Immature natural killer cell (primary cell): Measurements from ENCODE around the gene BCL3. TPM values are rescaled to one million over a fixed set of nuclear protein-coding genes. Genes with fewer than 3 reads are reported as not detected.
A peak's percentile ranks its signal among the peaks of the same experiment; 100 is the strongest.
"Not testable (repeated sequence)": the region's sequence is repeated elsewhere in the genome, so short reads cannot be mapped to it uniquely, and the experiment has no call there.

Source experiments
- DNase-seq, 3 donors: peaks; one replicate each; pipeline ENCODE4 v3.0.0; 2022; ENCODE audit warnings: mixed read lengths in 1 of 3
- H3K27ac Mint-ChIP-seq, 6 donors: one replicate each; pipeline ENCODE4 v1.8.0; 2020; ENCODE audit warnings: mixed read lengths in 6 of 6, mild to moderate bottlenecking in 5 of 6, inconsistent platforms in 4 of 6, moderate library complexity in 3 of 6
- H3K27me3 Mint-ChIP-seq, 3 donors: one replicate each; pipeline ENCODE4 v1.8.0; 2020 to 2021; ENCODE audit warnings: low read depth in 3 of 3, mild to moderate bottlenecking in 3 of 3, mixed read lengths in 3 of 3, moderate library complexity in 3 of 3, inconsistent platforms in 1 of 3
- H3K36me3 Mint-ChIP-seq, 3 donors: one replicate each; pipeline ENCODE4 v1.8.0; 2020; ENCODE audit warnings: mixed read lengths in 3 of 3, inconsistent platforms in 2 of 3, mild to moderate bottlenecking in 2 of 3
- H3K4me1 Mint-ChIP-seq, 2 donors: one replicate each; pipeline ENCODE4 v1.8.0; 2020; ENCODE audit warnings: inconsistent platforms in 2 of 2, mild to moderate bottlenecking in 2 of 2, mixed read lengths in 2 of 2, moderate library complexity in 1 of 2
- H3K4me3 Mint-ChIP-seq, 5 donors: one replicate each; pipeline ENCODE4 v1.8.0; 2020; ENCODE audit warnings: mild to moderate bottlenecking in 5 of 5, mixed read lengths in 5 of 5, inconsistent platforms in 3 of 5, moderate library complexity in 3 of 5
- H3K9me3 Mint-ChIP-seq, 6 donors: one replicate each; pipeline ENCODE4 v1.8.0; 2020; ENCODE audit warnings: mild to moderate bottlenecking in 6 of 6, mixed read lengths in 6 of 6, inconsistent platforms in 4 of 6, moderate library complexity in 3 of 6
- polyA plus RNA-seq, 3 donors: library from polyadenylated mRNA; unstranded; fragments of 300-500 nt; fragmentation: Illumina TruSeq; gene quantifications; one replicate each; pipeline ENCODE4 v1.2.3, GENCODE V29; 2021

Gene BCL3, protein sequence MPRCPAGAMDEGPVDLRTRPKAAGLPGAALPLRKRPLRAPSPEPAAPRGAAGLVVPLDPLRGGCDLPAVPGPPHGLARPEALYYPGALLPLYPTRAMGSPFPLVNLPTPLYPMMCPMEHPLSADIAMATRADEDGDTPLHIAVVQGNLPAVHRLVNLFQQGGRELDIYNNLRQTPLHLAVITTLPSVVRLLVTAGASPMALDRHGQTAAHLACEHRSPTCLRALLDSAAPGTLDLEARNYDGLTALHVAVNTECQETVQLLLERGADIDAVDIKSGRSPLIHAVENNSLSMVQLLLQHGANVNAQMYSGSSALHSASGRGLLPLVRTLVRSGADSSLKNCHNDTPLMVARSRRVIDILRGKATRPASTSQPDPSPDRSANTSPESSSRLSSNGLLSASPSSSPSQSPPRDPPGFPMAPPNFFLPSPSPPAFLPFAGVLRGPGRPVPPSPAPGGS
- 10 to 100 TPM in 2 of 3 donors, 1 to 10 TPM in 1; 5.6 to 10.2 (median 10.2) TPM for polyA plus RNA-seq

DNA sequence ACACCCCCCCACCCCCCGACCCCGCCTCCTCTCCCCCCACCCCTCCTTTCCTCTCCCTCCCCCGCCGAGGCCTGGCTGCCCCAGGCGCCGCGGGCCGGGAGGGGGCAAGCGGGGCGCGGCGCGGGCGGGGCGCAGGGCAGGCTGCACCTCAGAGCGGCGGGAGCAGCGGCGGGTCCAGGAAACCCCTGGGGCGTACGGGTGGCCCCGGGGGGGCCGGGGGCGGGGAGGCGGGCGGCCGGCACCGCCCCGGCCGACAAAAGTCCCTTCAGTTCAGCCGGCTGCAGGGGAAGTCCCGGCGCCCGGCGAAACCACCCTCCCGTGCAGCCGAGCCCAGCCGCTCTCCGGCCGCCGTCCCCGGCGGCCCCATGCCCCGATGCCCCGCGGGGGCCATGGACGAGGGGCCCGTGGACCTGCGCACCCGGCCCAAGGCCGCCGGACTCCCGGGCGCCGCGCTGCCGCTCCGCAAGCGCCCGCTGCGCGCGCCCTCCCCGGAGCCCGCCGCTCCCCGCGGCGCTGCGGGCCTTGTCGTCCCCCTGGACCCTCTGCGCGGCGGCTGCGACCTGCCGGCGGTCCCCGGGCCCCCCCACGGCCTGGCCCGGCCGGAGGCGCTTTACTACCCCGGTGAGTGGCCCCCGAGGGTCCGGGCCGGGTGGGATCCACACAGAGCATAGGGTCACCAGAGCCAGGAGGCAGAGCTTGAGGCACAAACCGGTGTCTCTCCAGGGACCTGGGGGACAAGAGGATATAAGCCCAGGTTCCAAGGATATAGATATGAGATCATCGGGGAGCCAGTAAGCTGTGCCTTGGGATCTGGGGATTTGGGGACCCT lies at the start of gene BCL3:
BCL3 (plus strand) TSS at position 283 of the 829 bp plus-strand sequence; CDS start at position 366, 83 bp downstream.
- no peaks in the 10 kb centered on the region for H3K9me3 Mint-ChIP-seq
- peak within 1 kb of the TSS; percentile 88 to 96 (median 88) for H3K4me3 Mint-ChIP-seq
- H3K36me3 Mint-ChIP-seq: peaks cover 4 to 17% (median 12%) of the 10 kb centered on the region in 3 donors
- H3K4me1 Mint-ChIP-seq: peaks cover 58 to 66% of the 10 kb centered on the region in 2 donors
- H3K27ac Mint-ChIP-seq: peak within 1 kb of the TSS; percentile 94 to 98 (median 97)
- peak; percentile 83 to 85 (median 85) for DNase-seq
- H3K27me3 Mint-ChIP-seq: peaks cover 14 to 37% (median 15%) of the 10 kb centered on the region in 3 donors

DNA sequence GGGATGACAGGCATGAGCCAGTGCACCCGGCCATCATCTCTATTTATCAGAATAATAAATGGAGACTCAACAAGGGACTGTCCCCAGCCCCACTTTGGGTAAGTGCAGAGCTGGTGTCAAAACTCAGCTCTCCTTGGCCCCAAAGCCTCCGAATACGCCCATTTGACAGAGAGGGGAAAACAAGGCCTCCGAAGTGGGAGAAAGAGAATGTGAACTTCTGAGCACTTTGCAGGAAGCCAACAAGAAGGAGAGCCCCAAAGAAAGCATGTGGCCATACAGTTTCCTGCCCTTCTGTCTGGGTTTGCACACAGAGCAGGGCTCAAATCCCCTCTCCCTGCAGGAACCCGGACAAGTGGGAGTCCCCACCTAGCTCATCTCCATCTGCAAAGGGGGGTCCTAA lies 48.0 kb upstream of the BCL3 start:
- no peaks in the 10 kb centered on the region for H3K4me1 Mint-ChIP-seq

DNA sequence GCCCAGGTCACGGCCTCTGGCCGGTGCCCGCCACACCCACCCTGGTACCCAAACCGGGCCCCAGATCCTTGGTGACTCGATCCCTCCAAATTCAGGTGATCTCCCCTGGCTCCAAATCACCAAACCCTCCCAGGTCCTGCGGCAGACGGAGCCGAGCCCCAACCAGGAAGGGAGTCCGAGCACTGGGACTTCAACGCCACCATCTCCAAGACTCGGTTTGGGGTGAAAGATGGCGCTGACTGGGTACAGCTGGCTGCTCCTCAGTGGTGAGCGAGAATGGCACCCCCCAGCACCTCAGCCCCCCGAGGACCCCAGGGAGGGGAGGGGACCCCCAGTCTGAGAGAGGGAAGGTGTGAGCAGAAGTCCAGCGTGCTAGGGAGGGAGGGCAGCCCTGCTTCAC lies 47.3 kb upstream of the BCL3 start:
- H3K9me3 Mint-ChIP-seq: no peaks in the 10 kb centered on the region
- DNase-seq: no peak
- H3K4me1 Mint-ChIP-seq: no peaks in the 10 kb centered on the region
- no peaks in the 10 kb centered on the region for H3K36me3 Mint-ChIP-seq
- H3K27ac Mint-ChIP-seq: no peak overlapping the region
- H3K4me3 Mint-ChIP-seq: no peak overlapping the region
- peaks cover 3 to 8% (median 6%) of the 10 kb centered on the region in 3 donors for H3K27me3 Mint-ChIP-seq

More for the DNA sequence above, 48.0 kb upstream of the BCL3 start:
- Mint-ChIP-seq H3K36me3 (no peaks in the 10 kb centered on the region), H3K9me3 (no peaks in the 10 kb centered on the region), H3K27me3 (peaks cover 3 to 8% (median 6%) of the 10 kb centered on the region in 3 donors), H3K4me3 (no peak overlapping the region), H3K27ac (no peak overlapping the region)
- no peak for DNase-seq

DNA sequence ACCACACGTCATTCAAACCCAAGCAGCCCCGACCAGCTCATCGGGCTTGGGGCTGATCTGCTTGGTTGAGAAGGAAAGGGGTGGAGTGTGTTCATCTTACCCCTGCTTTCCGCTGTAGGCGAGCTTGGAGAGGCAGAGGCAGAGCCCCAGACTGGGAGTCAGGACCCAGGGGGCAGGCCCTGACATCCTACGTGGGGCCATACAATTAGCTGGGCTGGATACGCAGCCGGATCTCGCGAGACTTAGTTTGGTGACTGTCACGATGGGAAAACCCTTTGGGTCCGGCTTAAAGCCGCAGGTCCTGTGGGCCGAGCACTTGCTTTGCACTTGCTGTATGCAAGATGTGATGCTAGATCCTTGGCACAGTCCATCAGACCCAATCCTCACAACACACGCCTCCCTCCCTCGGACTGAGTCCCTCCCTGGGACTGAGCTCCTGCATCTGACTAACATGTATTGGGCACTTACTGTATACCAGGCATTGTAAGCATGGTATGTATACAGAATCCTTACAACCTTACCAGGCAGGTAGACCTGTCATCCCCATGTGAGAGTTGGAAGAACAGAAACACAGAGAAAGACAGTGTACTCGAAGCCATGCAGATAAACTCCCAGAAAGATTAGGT lies 45.8 kb upstream of the BCL3 start:
- no peak overlapping the region for H3K4me3 Mint-ChIP-seq
- no peaks in the 10 kb centered on the region for H3K4me1 Mint-ChIP-seq
- peaks cover 0 to 5% (median 2%) of the 10 kb centered on the region in 3 donors for H3K27me3 Mint-ChIP-seq
- H3K9me3 Mint-ChIP-seq: no peaks in the 10 kb centered on the region
- no peak for DNase-seq
- no peak overlapping the region for H3K27ac Mint-ChIP-seq
- H3K36me3 Mint-ChIP-seq: no peaks in the 10 kb centered on the region

DNA sequence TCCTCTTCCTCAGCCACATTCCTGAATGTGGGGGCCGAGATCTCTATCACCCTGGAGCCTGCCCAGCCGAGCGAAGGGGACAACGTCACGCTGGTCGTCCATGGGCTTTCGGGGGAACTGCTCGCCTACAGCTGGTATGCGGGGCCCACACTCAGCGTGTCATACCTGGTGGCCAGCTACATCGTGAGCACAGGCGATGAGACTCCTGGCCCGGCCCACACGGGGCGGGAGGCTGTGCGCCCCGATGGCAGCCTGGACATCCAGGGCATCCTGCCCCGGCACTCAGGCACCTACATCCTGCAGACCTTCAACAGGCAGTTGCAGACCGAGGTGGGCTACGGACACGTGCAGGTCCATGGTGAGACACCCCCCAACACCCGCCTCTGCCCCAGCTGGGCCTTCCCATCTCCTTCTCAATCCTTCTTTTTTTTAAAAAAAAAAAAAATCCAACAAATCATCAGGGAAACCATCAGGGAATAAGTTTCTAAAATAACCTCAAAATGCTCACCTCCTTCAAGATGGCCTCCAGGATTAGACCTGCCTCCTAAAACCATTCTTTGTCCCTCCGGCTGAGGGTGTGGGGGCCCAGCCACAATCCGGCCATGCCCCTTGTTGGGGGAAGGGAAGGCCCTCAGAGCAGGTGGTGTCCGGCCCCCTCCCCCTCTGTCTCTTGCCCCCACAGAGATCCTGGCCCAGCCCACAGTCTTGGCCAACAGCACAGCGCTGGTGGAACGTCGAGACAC lies 45.0 kb upstream of the BCL3 start:
- H3K4me1 Mint-ChIP-seq: no peaks in the 10 kb centered on the region

DNA sequence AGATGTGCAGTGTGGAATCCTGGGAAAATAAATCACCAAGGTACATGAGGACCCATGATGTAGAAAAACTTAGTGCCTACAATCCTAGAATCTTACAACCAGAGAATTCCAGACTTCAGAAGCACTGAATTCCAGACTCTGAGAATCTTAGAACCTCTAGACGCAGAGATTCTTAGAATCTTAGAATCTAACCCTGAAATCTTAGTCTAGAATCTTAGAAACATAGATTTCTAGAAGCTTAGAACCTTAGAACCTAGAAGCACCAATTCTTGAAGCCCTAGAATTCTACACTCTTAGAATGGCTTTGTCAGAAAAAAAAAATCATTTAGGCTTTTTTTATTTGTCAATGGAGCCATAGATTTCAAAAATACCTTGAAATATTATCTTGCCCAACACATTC lies 43.5 kb upstream of the BCL3 start:
- H3K27ac Mint-ChIP-seq: no peak overlapping the region

More for the DNA sequence above, 45.0 kb upstream of the BCL3 start:
- no peaks in the 10 kb centered on the region for H3K36me3 Mint-ChIP-seq
- no peak overlapping the region for H3K4me3 Mint-ChIP-seq
- H3K9me3 Mint-ChIP-seq: no peaks in the 10 kb centered on the region
- H3K27ac Mint-ChIP-seq: no peak overlapping the region
- H3K27me3 Mint-ChIP-seq: peaks cover 0 to 2% (median 0%) of the 10 kb centered on the region in 3 donors
- DNase-seq: no peak

DNA sequence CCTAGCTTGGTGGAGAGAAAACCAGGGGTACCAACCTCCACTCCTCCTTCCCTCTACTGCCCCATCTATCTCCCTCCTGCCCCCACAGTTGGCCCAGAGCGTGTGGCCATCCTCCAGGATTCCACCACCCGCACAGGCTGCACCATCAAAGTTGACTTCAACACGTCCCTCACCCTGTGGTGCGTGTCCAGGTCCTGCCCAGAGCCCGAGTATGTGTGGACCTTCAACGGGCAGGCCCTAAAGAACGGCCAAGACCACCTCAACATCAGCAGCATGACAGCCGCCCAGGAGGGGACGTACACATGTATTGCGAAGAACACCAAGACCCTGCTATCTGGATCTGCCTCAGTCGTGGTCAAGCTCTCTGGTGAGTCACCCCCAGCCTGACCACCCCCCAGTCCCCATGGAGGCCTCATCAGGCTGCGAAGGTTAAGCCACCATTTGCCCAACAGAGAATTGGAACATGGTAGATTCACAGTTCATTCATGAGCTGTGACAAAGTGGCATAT lies 43.0 kb upstream of the BCL3 start:
- Mint-ChIP-seq H3K9me3 (no peaks in the 10 kb centered on the region), H3K27ac (no peak overlapping the region), H3K4me1 (peaks cover 3% of the 10 kb centered on the region in 2 donors), H3K27me3 (peaks cover 0 to 2% (median 0%) of the 10 kb centered on the region in 3 donors), H3K4me3 (no peak overlapping the region), H3K36me3 (no peaks in the 10 kb centered on the region)
- DNase-seq: no peak

More for the DNA sequence above, 43.5 kb upstream of the BCL3 start:
- no peaks in the 10 kb centered on the region for H3K9me3 Mint-ChIP-seq
- no peak overlapping the region for H3K4me3 Mint-ChIP-seq
- DNase-seq: no peak
- H3K27me3 Mint-ChIP-seq: peaks cover 0 to 2% (median 0%) of the 10 kb centered on the region in 3 donors
- no peaks in the 10 kb centered on the region for H3K36me3 Mint-ChIP-seq
- H3K4me1 Mint-ChIP-seq: no peaks in the 10 kb centered on the region

DNA sequence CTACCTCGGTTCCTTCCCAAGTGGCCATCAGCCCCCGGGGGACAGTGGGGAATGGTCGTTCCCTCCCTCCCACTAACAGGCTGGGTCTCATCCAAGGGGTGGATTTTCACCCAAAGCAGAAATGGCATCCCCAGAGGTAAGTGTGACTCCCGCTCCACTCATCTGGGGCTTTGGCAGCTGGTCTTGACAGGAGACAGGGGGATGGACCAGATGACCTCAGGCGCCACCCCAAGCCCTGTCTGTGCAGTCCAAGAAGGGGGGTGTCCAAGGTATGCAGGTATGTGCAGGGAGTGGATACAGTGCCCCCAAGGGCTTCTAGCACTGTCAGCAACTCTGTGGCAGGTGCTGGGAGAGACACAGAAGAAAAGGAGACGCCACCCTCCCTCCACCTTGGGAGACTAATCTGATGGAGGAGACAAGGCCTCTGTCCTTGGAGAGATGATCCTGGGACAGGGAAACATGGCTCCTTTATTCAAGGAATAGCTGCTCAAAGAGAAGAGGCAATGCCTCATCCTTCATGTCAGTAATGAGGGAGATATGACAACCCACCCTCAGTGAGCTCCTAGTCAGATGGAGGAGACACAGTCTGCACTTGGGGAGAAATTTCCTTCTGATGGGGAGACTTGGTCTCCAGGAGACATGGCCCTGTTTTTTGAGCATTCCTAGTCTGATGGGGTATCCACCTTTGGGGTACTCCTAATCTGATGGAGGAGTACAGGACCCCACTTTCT lies 41.8 kb upstream of the BCL3 start:
- H3K4me3 Mint-ChIP-seq: no peak overlapping the region
- H3K9me3 Mint-ChIP-seq: no peaks in the 10 kb centered on the region
- H3K27ac Mint-ChIP-seq: no peak overlapping the region
- no peak for DNase-seq
- no peaks in the 10 kb centered on the region for H3K36me3 Mint-ChIP-seq
- H3K4me1 Mint-ChIP-seq: peaks cover 7 to 9% of the 10 kb centered on the region in 2 donors
- H3K27me3 Mint-ChIP-seq: no peaks in the 10 kb centered on the region

DNA sequence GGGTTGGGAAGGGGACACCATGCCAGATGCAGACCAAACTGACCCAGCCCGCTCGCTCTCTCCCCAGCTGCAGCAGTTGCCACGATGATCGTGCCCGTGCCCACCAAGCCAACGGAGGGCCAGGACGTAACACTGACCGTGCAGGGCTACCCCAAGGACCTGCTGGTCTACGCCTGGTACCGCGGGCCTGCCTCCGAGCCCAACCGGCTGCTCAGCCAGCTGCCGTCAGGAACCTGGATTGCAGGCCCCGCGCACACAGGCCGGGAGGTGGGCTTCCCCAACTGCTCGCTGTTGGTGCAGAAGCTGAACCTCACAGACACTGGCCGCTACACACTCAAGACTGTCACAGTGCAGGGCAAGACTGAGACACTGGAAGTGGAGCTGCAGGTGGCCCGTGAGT lies 40.7 kb upstream of the BCL3 start:
- Mint-ChIP-seq H3K27me3 (peaks cover 0 to 1% (median 0%) of the 10 kb centered on the region in 3 donors), H3K27ac (no peak overlapping the region), H3K4me1 (peaks cover 7 to 9% of the 10 kb centered on the region in 2 donors), H3K4me3 (no peak overlapping the region), H3K9me3 (no peaks in the 10 kb centered on the region), H3K36me3 (no peaks in the 10 kb centered on the region)
- no peak for DNase-seq

DNA sequence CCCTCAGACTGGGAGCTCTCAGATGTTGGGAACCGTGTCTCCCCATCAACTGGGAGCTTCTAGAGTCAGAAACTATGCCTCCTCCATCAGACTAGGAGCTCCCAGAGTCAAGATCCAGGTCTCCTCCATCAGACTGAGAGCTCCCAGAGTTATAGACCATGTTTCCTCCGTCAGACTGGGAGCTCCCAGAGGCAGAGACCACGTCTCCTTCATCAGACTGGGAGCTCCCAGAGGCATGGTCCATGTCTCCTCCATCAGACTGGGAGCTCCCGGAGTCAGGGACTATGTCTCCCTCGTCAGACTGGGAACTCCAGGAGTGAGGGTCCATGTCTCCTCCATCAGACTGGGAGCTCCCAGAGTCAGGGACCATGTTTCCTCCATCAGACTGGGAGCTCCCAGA lies 39.6 kb upstream of the BCL3 start:
- H3K36me3 Mint-ChIP-seq: no peaks in the 10 kb centered on the region
- H3K27ac Mint-ChIP-seq: no peak overlapping the region
- H3K4me1 Mint-ChIP-seq: peaks cover 7 to 9% of the 10 kb centered on the region in 2 donors
- peaks cover 0 to 1% (median 0%) of the 10 kb centered on the region in 3 donors for H3K27me3 Mint-ChIP-seq
- DNase-seq: no peak
- no peaks in the 10 kb centered on the region for H3K9me3 Mint-ChIP-seq
- no peak overlapping the region for H3K4me3 Mint-ChIP-seq

DNA sequence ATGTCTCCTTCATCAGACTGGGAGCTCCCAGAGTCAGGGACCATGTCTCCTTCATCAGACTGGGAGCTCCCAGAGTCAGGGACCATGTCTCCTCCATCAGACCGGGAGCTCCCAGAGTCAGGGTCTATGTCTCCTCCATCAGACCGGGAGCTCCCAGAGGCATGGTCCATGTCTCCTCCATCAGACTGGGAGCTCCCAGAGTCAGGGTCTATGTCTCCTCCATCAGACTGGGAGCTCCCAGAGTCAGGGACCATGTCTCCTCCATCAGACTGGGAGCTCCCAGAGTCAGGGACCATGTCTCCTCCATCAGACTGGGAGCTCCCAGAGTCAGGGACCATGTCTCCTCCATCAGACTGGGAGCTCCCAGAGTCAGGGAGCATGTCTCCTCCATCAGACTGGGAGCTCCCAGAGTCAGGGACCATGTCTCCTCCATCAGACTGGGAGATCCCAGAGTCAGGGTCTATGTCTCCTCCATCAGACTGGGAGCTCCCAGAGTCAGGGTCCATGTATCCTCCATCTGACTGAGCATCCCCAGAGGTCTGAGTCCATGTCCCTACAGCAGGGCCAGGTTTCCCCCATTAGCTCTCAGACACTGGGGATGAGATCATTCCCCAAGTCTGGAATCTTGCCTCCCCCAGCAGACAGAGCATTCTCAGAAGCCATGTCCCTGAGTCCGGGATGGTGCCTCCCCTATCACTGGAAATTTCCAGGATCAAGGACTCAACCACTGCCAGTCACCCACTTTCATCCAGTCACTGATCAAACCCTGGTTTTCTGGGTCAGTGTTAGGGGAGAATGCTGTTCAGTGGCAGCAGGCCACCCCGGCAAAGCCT lies 38.9 kb upstream of the BCL3 start:
- not testable (repeated sequence) for H3K27me3 Mint-ChIP-seq, H3K9me3 Mint-ChIP-seq, DNase-seq, H3K27ac Mint-ChIP-seq, H3K36me3 Mint-ChIP-seq, H3K4me1 Mint-ChIP-seq, H3K4me3 Mint-ChIP-seq

DNA sequence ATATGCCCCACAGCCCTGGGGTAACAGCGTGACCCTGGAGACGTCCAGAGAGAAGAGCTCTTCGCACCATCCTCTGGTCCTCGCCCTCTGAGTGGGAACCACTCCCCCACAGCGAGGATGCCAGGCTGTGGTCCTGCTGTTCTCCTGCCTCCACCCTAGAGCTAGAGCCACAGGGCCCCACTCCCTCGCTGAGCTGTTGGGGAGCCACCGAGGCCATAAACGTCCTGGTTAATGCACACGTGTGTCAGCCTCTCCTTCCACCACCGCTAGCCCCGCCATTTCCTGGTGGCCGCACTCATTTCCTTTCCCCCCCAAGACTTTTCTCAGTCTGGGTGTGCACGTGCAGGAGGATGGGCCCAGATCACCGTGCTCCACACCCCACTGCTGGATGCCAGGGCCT lies 38.0 kb upstream of the BCL3 start:
- Mint-ChIP-seq H3K4me3 (peak overlapping the region in 1 of 5 donors; percentile 23), H3K4me1 (peaks cover 7 to 9% of the 10 kb centered on the region in 2 donors), H3K36me3 (no peaks in the 10 kb centered on the region), H3K27me3 (peaks cover 0 to 6% (median 0%) of the 10 kb centered on the region in 3 donors), H3K27ac (no peak overlapping the region), H3K9me3 (no peaks in the 10 kb centered on the region)
- no peak for DNase-seq
